Fibroblast of lung (primary cell): Measurements from ENCODE around the gene NUP43.

Source experiments
- EZH2 ChIP-seq: IDR thresholded peaks from 2 replicates; pipeline ENCODE4 v1.5.1; 2012; ENCODE audit warnings: low read length, control low read depth, mild to moderate bottlenecking; ENCODE audit errors: missing control alignments
- TF ChIP-seq, protein P1 (sequence below), 2 donors: IDR thresholded peaks in 1 of 2; conservative IDR thresholded peaks in 1 of 2; 1 replicate in 1 of 2; 2 replicates in 1 of 2; pipeline ENCODE4 v1.5.1; 2011 to 2012; ENCODE audit warnings: low read length in 2 of 2, control low read depth in 1 of 2, inconsistent platforms in 1 of 2, low read depth in 1 of 2, mild to moderate bottlenecking in 1 of 2

DNA sequence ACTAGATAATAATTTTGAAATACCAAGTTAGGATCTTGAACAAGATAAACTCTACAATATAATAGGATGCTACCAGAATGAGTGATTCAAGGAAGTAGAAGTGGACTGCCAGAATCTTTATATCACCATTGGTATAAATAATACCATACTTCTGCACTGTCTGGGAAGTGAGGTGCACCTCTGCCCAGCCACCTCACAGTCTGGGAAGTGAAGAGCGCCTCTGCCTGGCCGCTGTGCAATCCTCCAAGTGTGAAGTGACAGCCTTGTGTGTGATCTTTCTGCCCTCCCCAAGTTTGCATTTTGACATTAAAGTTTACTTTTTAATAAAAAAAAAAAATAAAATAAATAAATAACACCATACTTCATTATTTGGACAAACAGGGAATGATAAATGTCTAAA lies 47.2 kb downstream of the NUP43 start:
- TF ChIP-seq, protein P1, sequence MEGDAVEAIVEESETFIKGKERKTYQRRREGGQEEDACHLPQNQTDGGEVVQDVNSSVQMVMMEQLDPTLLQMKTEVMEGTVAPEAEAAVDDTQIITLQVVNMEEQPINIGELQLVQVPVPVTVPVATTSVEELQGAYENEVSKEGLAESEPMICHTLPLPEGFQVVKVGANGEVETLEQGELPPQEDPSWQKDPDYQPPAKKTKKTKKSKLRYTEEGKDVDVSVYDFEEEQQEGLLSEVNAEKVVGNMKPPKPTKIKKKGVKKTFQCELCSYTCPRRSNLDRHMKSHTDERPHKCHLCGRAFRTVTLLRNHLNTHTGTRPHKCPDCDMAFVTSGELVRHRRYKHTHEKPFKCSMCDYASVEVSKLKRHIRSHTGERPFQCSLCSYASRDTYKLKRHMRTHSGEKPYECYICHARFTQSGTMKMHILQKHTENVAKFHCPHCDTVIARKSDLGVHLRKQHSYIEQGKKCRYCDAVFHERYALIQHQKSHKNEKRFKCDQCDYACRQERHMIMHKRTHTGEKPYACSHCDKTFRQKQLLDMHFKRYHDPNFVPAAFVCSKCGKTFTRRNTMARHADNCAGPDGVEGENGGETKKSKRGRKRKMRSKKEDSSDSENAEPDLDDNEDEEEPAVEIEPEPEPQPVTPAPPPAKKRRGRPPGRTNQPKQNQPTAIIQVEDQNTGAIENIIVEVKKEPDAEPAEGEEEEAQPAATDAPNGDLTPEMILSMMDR (conservative IDR thresholded peaks at IDR 0.05 in 1 of 2, IDR thresholded peaks at IDR 0.05 in 1 of 2; ENCODE audit: low read depth in 1 of 2, low read length in 2 of 2) = no peak
- TF ChIP-seq EZH2 = no peak
